Activated B cell treated with CpG ODN at 0.5 μM for 24 hours (primary cell): ENCODE data around the gene ST8SIA5. TPM values are rescaled to one million over a fixed set of nuclear protein-coding genes. Genes with fewer than 3 reads are reported as not detected.

Experiments
- ATAC-seq: fragments of 200-7000 bp; cut with Tn5 transposase; one replicate; pipeline ENCODE4 v1.10.0; 2021; ENCODE audit warnings: low read depth, mild to moderate bottlenecking, moderate library complexity
- CTCF ChIA-PET: fragments of 350-600 bp; sonication (Branson Sonifier 250); formaldehyde crosslinking; loops from one replicate; lab custom pipeline; 2021; ENCODE audit warnings: antibody characterized with exemption; lab: Charles Lee
- POLR2A ChIA-PET: fragments of 350-600 bp; sonication (Branson Sonifier 250); formaldehyde crosslinking; loops from one replicate; lab custom pipeline; 2021; ENCODE audit warnings: antibody characterized with exemption; lab: Charles Lee
- DNase-seq: peaks from one replicate; pipeline ENCODE4 v3.0.0; 2022
- H3K27ac Mint-ChIP-seq: one replicate; pipeline ENCODE4 v1.8.0; 2020; ENCODE audit warnings: mixed read lengths
- H3K27me3 Mint-ChIP-seq: one replicate; pipeline ENCODE4 v1.8.0; 2021; ENCODE audit warnings: mixed read lengths
- H3K36me3 Mint-ChIP-seq: one replicate; pipeline ENCODE4 v1.8.0; 2021; ENCODE audit warnings: low read depth, mixed read lengths
- H3K4me1 Mint-ChIP-seq: one replicate; pipeline ENCODE4 v1.8.0; 2021; ENCODE audit warnings: mixed read lengths
- H3K4me3 Mint-ChIP-seq: one replicate; pipeline ENCODE4 v1.8.0; 2020; ENCODE audit warnings: mild to moderate bottlenecking, mixed read lengths
- H3K9me3 Mint-ChIP-seq: one replicate; pipeline ENCODE4 v1.8.0; 2020; ENCODE audit warnings: mixed read lengths
- intact Hi-C: fragments of 100-400 bp; cut with micrococcal nuclease; formaldehyde crosslinking; loops from one replicate; pipeline ENCODE4 v1.15.1; 2024
- total RNA-seq: library from RNA; stranded (reverse); gene quantifications from 2 replicates; pipeline ENCODE4 v1.2.3, GENCODE V29; 2022
- TF ChIP-seq, protein P1 (sequence below): fragments of 200-600 bp; IDR thresholded peaks from one replicate; pipeline ENCODE4 v1.8.0; 2022; ENCODE audit warnings: antibody characterized with exemption, mild to moderate bottlenecking

Gene ST8SIA5
- total RNA-seq, 1 donor from 2014 or later = not detected

DNA sequence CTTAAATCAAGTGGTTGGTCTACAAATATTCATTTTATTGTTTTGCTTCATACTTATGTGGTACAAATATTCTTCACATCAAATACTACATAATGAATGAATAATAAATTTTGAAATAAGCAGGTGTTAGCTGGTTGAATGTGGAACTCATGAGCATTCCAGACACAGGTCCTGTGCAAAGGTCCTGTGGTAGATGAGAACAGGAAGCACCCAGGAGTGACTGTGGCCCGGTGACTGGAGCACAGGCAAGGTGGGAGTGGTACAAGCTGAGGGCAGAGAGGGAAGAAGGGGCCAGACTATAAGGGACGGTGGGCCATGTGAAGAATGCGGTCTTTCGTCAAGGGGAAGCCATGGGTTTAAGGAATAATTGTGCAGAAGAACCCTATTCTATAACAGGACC, 73.6 kb downstream of the ST8SIA5 start:
- Mint-ChIP-seq H3K9me3 (no peaks in the 10 kb centered on the region), H3K4me1 (no peaks in the 10 kb centered on the region), H3K27me3 (no peaks in the 10 kb centered on the region), H3K4me3 (no peak overlapping the region), H3K27ac (no peak overlapping the region), H3K36me3 (no peaks in the 10 kb centered on the region)
- ATAC-seq (no peak), DNase-seq (no peak)
- ChIA-PET POLR2A (no interaction called here), CTCF (no interaction called here)
- intact Hi-C loops = no loop called here
- TF ChIP-seq, protein P1, sequence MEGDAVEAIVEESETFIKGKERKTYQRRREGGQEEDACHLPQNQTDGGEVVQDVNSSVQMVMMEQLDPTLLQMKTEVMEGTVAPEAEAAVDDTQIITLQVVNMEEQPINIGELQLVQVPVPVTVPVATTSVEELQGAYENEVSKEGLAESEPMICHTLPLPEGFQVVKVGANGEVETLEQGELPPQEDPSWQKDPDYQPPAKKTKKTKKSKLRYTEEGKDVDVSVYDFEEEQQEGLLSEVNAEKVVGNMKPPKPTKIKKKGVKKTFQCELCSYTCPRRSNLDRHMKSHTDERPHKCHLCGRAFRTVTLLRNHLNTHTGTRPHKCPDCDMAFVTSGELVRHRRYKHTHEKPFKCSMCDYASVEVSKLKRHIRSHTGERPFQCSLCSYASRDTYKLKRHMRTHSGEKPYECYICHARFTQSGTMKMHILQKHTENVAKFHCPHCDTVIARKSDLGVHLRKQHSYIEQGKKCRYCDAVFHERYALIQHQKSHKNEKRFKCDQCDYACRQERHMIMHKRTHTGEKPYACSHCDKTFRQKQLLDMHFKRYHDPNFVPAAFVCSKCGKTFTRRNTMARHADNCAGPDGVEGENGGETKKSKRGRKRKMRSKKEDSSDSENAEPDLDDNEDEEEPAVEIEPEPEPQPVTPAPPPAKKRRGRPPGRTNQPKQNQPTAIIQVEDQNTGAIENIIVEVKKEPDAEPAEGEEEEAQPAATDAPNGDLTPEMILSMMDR = no peak

DNA sequence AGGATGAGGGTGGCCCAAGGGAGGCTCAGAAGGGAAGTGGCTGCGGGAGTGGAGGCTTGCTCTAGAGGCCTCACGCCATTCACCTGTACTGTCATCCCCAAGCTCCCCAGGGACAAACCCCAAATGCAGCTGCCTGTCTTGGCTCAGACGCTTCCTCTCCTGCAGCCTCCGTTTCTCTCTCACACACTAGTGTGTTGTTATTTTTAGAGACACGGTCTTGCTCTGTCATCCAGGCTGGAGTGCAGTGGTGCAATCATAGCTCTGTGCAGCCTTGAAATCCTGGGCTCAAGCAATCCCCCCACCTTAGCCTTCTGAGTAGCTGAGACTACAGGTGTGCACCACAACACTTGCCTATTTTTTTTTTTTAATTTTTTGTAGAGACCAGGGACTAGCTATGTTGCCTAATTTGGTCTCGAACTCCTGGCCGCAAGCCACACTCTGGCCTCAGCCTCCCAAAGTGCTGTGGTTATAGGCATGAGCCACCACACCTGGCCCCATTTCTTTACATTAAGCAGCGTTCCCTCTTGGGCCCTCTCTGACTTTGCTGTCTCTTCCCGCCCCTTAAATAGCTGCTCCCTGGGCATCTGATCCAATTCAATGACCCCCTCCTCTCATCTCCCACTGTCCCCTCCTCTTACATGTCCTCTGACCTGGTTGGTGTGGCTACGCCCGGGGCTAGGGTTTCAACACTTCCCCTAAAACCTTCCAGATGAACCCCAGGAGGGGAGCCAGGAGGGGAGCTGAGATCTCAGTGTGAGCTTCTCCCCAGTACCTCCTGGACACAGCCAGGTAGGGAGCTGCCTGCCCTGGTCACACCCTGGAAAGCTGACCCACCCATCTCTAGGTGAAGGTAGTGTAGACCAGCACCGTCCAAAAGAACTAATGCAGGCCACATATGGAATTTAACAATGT, 75.8 kb downstream of the ST8SIA5 start:
- TF ChIP-seq, protein P1 = no peak
- no peak overlapping the region for H3K27ac Mint-ChIP-seq
- intact Hi-C loops = no loop called here
- H3K4me3 Mint-ChIP-seq = no peak overlapping the region
- H3K9me3 Mint-ChIP-seq = no peaks in the 10 kb centered on the region
- CTCF ChIA-PET = no interaction called here
- H3K27me3 Mint-ChIP-seq = no peaks in the 10 kb centered on the region
- no peaks in the 10 kb centered on the region for H3K36me3 Mint-ChIP-seq
- DNase-seq (no peak), ATAC-seq (no peak)
- H3K4me1 Mint-ChIP-seq = no peaks in the 10 kb centered on the region
- POLR2A ChIA-PET = no interaction called here

DNA sequence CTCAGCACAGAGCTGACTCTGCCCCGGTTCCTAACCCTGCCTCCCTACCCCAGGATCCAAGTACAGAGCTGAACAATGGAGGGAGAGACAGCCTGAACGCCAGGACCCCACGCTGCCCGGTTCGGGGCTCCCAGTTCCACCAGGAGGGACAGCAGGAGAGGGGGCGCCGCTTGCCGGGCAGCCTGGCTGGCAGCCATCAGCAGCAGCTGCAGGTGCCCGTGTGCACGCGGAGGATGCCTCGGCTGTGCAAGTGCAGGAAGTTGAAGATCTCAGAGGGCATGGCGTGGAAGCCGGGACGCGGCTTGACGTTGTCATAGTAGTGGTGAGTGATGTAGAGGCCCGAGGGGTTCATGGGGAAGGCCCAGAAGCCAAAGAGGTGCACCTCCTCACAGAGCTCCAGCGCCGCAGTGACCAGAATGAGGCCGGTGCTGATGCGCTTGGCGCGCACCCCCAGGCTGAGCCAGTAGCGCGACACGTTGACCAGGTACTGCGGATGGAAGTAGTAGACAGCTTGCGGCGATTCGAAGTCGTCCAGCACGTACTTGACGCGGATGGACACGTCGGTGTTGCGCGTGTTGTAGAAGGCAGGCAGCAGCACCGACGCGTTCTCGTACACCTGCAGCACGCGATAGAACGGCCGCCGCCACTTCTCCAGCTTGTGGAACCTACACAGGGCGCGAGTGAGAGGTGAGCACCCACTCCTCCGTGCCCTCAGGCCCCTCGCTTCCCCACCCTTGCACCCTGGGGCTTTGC, 76.8 kb downstream of the ST8SIA5 start:
- CTCF ChIA-PET = no interaction called here

DNA sequence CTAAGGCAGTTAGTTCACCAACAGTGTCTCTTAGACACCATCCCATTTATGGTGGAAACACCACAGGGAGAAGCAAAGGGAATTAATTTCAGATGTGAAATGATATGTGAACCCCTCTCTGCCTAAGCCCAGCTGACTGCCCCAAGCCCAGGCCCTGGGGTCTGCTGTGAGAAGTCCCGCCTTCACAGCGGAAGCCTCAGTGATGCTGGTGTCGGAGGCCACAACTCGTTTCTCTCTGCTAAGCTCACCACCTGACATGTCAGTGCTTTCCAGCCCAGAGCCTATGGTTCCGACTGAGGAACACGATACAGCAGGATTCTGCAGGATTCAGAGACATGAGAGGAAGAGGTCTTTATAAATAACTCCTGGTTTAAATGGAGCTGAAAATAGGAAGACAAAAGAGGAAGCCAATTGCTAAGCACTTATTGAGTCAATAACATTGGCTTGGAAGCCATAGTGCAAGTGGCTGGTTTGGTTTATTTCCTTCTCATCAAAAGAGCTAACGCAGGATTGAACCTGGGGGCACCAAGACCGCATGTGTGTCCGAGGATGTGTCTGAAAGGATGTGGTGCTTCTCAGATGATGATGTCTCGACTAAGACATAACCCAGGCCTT, 78.0 kb downstream of the ST8SIA5 start:
- ATAC-seq = no peak

More for the DNA sequence above, 76.8 kb downstream of the ST8SIA5 start:
- POLR2A ChIA-PET = no interaction called here
- no peak overlapping the region for H3K4me3 Mint-ChIP-seq
- H3K27ac Mint-ChIP-seq = no peak overlapping the region
- no peaks in the 10 kb centered on the region for H3K27me3 Mint-ChIP-seq
- no peaks in the 10 kb centered on the region for H3K9me3 Mint-ChIP-seq
- ATAC-seq (no peak), DNase-seq (no peak)
- TF ChIP-seq, protein P1 = no peak
- intact Hi-C loops = no loop called here
- no peaks in the 10 kb centered on the region for H3K36me3 Mint-ChIP-seq
- no peaks in the 10 kb centered on the region for H3K4me1 Mint-ChIP-seq

More for the DNA sequence above, 78.0 kb downstream of the ST8SIA5 start:
- ChIA-PET CTCF (no interaction called here), POLR2A (no interaction called here)
- H3K4me1 Mint-ChIP-seq = no peaks in the 10 kb centered on the region
- DNase-seq = no peak
- H3K27me3 Mint-ChIP-seq = peaks cover 2% of the 10 kb centered on the region
- intact Hi-C loops = no loop called here
- H3K4me3 Mint-ChIP-seq = no peak overlapping the region
- no peaks in the 10 kb centered on the region for H3K36me3 Mint-ChIP-seq
- H3K9me3 Mint-ChIP-seq = no peaks in the 10 kb centered on the region
- no peak overlapping the region for H3K27ac Mint-ChIP-seq
- TF ChIP-seq, protein P1 = no peak
